Coronary artery (tissue), 2 donors: ENCODE data around the gene SASH1.

Experiments used
- DNase-seq: peaks from one replicate; pipeline ENCODE4 v3.0.0-alpha.2; 2017; ENCODE audit warnings: low spot score
- H3K27ac ChIP-seq, 2 donors: fragments of 200-600 bp; sonication (generic); one replicate each; pipeline ENCODE4 v1.5.1; 2016 to 2019
- H3K4me3 ChIP-seq: fragments of 200-600 bp; sonication (generic); 2 replicates; pipeline ENCODE4 v1.5.1; 2016; ENCODE audit warnings: mild to moderate bottlenecking, moderate library complexity
- CTCF ChIP-seq: fragments of 200-600 bp; sonication (generic); IDR thresholded peaks from one replicate; pipeline ENCODE4 v1.5.1; 2019; ENCODE audit warnings: antibody characterized with exemption

Gene SASH1

GRCh38 chr6:148517470-148517869 is 174.8 kb downstream of the SASH1 start:
- TF ChIP-seq CTCF: no peak
- Histone ChIP-seq H3K27ac (peak overlapping the region; percentile 39 to 67), H3K4me3 (no peak overlapping the region)
- DNase-seq: no peak

- TF ChIP-seq CTCF: no peak
- peak overlapping the region; percentile 52 to 67 for H3K27ac ChIP-seq
- H3K4me3 ChIP-seq: no peak overlapping the region
- no peak for DNase-seq
Observed at GRCh38 chr6:148518511-148519156, 176.0 kb downstream of the SASH1 start.

- H3K27ac ChIP-seq: peak overlapping the region in 1 of 2 donors; percentile 67
- H3K4me3 ChIP-seq: no peak overlapping the region
- TF ChIP-seq CTCF: no peak
- DNase-seq: no peak
Observed at GRCh38 chr6:148520109-148520841, 177.6 kb downstream of the SASH1 start.

GRCh38 chr6:148521158-148521557 is 178.5 kb downstream of the SASH1 start:
- TF ChIP-seq CTCF: no peak
- no peak for DNase-seq
- H3K27ac ChIP-seq: peak overlapping the region; percentile 25 to 83
- peak overlapping the region; percentile 17 for H3K4me3 ChIP-seq

- no peak for TF ChIP-seq CTCF
- H3K4me3 ChIP-seq: peak overlapping the region; percentile 29
- DNase-seq: no peak
- H3K27ac ChIP-seq: peak overlapping the region; percentile 25 to 83
Observed at GRCh38 chr6:148521586-148521985, 178.9 kb downstream of the SASH1 start.

GRCh38 chr6:148523048-148523447 is 180.4 kb downstream of the SASH1 start:
- no peak for TF ChIP-seq CTCF
- DNase-seq: no peak
- peak overlapping the region in 1 of 2 donors; percentile 67 for H3K27ac ChIP-seq
- no peak overlapping the region for H3K4me3 ChIP-seq

GRCh38 chr6:148523551-148523950 is 180.9 kb downstream of the SASH1 start:
- TF ChIP-seq CTCF: no peak
- Histone ChIP-seq H3K27ac (peak overlapping the region; percentile 67 to 85), H3K4me3 (no peak overlapping the region)
- no peak for DNase-seq
